PFSK-1 (cell line): Measurements from ENCODE around the gene TMEM178A.

Source experiments
- REST ChIP-seq, 2 experiments: IDR thresholded peaks; 2 replicates each; pipeline versions ENCODE4 v1.6.1 to v1.8.0; 2011 to 2012; ENCODE audit warnings: low read depth in 2 of 2, low read length in 2 of 2, control low read depth in 1 of 2, inconsistent platforms in 1 of 2, mild to moderate bottlenecking in 1 of 2, moderate library complexity in 1 of 2; ENCODE audit not compliant: insufficient read depth in 1 of 2
- SIN3A ChIP-seq: IDR thresholded peaks from 2 replicates; pipeline ENCODE4 v1.6.1; 2012; ENCODE audit warnings: mild to moderate bottlenecking, low read length, moderate library complexity, borderline replicate concordance; ENCODE audit not compliant: insufficient read depth

GRCh38 chr2:39701137-39701536 lies 35.4 kb downstream of the TMEM178A start:
- TF ChIP-seq SIN3A (no peak), REST (IDR thresholded peaks at IDR 0.05; ENCODE audit: insufficient read depth in 1 of 2, low read depth in 2 of 2, low read length in 2 of 2) (no peak)
